ENCODE data around the gene SPAM1. TPM values are rescaled to one million over a fixed set of nuclear protein-coding genes. Genes with fewer than 3 reads are reported as not detected.

SPAM1 gene
- total RNA-seq, 4 donors from 2014 or later: not detected

- Histone ChIP-seq H3K9me3 (no peaks in the 10 kb centered on the region), H3K27ac (replicated peaks in 1 of 4) (no peak overlapping the region), H3K4me3 (no peak overlapping the region), H3K27me3 (no peaks in the 10 kb centered on the region), H3K4me1 (peaks cover 0 to 7% (median 0%) of the 10 kb centered on the region in 4 donors), H3K36me3 (no peaks in the 10 kb centered on the region)
- WGBS: 60% methylated on average over 1 of the region's 1 CpG
- TF ChIP-seq EP300 (IDR thresholded peaks at IDR 0.05) (no peak), POLR2AphosphoS5 (IDR thresholded peaks at IDR 0.05) (no peak), POLR2A (IDR thresholded peaks at IDR 0.05; ENCODE audit: low read depth) (no peak), CTCF (IDR thresholded peaks at IDR 0.05) (no peak)
- DNase-seq (ENCODE audit: extremely low spot score): no peak
- intact Hi-C loops (cut with DNase I): no loop called here
These were observed 47.0 kb downstream of the SPAM1 start for GRCh38 chr7:123972045-123972444.

- no peak overlapping the region for H3K4me3 ChIP-seq
- H3K9me3 ChIP-seq: no peaks in the 10 kb centered on the region
- H3K27ac ChIP-seq (replicated peaks in 1 of 4): no peak overlapping the region
- H3K27me3 ChIP-seq: no peaks in the 10 kb centered on the region
- TF ChIP-seq CTCF (IDR thresholded peaks at IDR 0.05) (no peak), POLR2AphosphoS5 (IDR thresholded peaks at IDR 0.05) (no peak), POLR2A (IDR thresholded peaks at IDR 0.05; ENCODE audit: low read depth) (no peak), EP300 (IDR thresholded peaks at IDR 0.05) (no peak)
- intact Hi-C loops (cut with DNase I): no loop called here
- 23% methylated on average over 1 of the region's 1 CpG for WGBS
- DNase-seq (ENCODE audit: extremely low spot score): no peak
- peaks cover 0 to 7% (median 0%) of the 10 kb centered on the region in 4 donors for H3K4me1 ChIP-seq
- no peaks in the 10 kb centered on the region for H3K36me3 ChIP-seq
These were observed 47.8 kb downstream of the SPAM1 start for GRCh38 chr7:123972831-123973230.

GRCh38 chr7:123974326-123974908 is 49.4 kb downstream of the SPAM1 start:
- peaks cover 0 to 7% (median 2%) of the 10 kb centered on the region in 4 donors for H3K4me1 ChIP-seq
- no peaks in the 10 kb centered on the region for H3K9me3 ChIP-seq
- H3K27me3 ChIP-seq: no peaks in the 10 kb centered on the region
- TF ChIP-seq EP300 (IDR thresholded peaks at IDR 0.05) (no peak), POLR2A (IDR thresholded peaks at IDR 0.05; ENCODE audit: low read depth) (no peak), POLR2AphosphoS5 (IDR thresholded peaks at IDR 0.05) (no peak), CTCF (IDR thresholded peaks at IDR 0.05) (no peak)
- DNase-seq (ENCODE audit: extremely low spot score): no peak
- no peak overlapping the region for H3K4me3 ChIP-seq
- no peaks in the 10 kb centered on the region for H3K36me3 ChIP-seq
- WGBS: 68% methylated on average over 7 of the region's 7 CpGs
- H3K27ac ChIP-seq (replicated peaks in 1 of 4): no peak overlapping the region
- intact Hi-C loops (cut with DNase I): no loop called here

GRCh38 chr7:123975084-123975483 is 50.0 kb downstream of the SPAM1 start:
- Histone ChIP-seq H3K27ac (replicated peaks in 1 of 4) (no peak overlapping the region), H3K4me1 (peaks cover 0 to 7% (median 2%) of the 10 kb centered on the region in 4 donors), H3K4me3 (no peak overlapping the region), H3K36me3 (no peaks in the 10 kb centered on the region), H3K9me3 (no peaks in the 10 kb centered on the region), H3K27me3 (no peaks in the 10 kb centered on the region)
- intact Hi-C loops (cut with DNase I): no loop called here
- TF ChIP-seq EP300 (IDR thresholded peaks at IDR 0.05): no peak
- TF ChIP-seq CTCF (IDR thresholded peaks at IDR 0.05): no peak
- no peak for TF ChIP-seq POLR2A (IDR thresholded peaks at IDR 0.05; ENCODE audit: low read depth)
- DNase-seq (ENCODE audit: extremely low spot score): no peak

- no peaks in the 10 kb centered on the region for H3K9me3 ChIP-seq
- intact Hi-C loops (cut with DNase I): no loop called here
These were observed 52.0 kb downstream of the SPAM1 start for GRCh38 chr7:123977081-123977480.

More at GRCh38 chr7:123977081-123977480, 52.0 kb downstream of the SPAM1 start:
- Histone ChIP-seq H3K36me3 (no peaks in the 10 kb centered on the region), H3K27ac (replicated peaks in 1 of 4) (no peak overlapping the region), H3K4me3 (no peak overlapping the region), H3K4me1 (peaks cover 0 to 7% (median 2%) of the 10 kb centered on the region in 4 donors), H3K27me3 (no peaks in the 10 kb centered on the region)
- DNase-seq (ENCODE audit: extremely low spot score): no peak
- TF ChIP-seq POLR2AphosphoS5 (IDR thresholded peaks at IDR 0.05): no peak
- no peak for TF ChIP-seq CTCF (IDR thresholded peaks at IDR 0.05)
- no peak for TF ChIP-seq EP300 (IDR thresholded peaks at IDR 0.05)
- no peak for TF ChIP-seq POLR2A (IDR thresholded peaks at IDR 0.05; ENCODE audit: low read depth)
